SW 1271 (cell line): ENCODE results near the gene CCDC187.

ENCODE experiments used
- DNase-seq, 2 experiments: peaks; one replicate each; lab custom pipeline; 2025; lab: John Stamatoyannopoulos, UW

Gene CCDC187

GRCh38 chr9:136311051-136312008 is 7.4 kb upstream of the CCDC187 start:
- no peak for DNase-seq

GRCh38 chr9:136310273-136311030 is 6.6 kb upstream of the CCDC187 start:
- no peak for DNase-seq

DNA sequence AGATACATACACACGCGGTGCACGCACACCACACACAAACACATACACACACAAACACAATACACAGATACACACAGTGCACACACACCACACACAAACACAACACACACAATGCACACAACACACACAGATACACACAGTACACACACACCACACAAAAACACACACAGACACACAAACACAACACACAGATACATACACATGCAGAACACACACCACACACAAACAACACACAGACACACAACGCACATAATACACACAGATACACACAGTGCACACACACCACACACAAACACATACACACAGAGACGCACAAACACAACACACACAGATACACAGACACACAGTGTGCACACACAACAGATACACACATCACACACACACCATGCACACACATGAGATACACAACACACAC is 5.9 kb upstream of the CCDC187 start:
- DNase-seq = no peak

- DNase-seq = no peak
These were observed 5.4 kb upstream of the CCDC187 start for GRCh38 chr9:136309101-136309801.

- no peak for DNase-seq
These were observed 4.8 kb upstream of the CCDC187 start for GRCh38 chr9:136308702-136309053.

- no peak for DNase-seq
These were observed 4.3 kb upstream of the CCDC187 start for GRCh38 chr9:136308006-136308701.

GRCh38 chr9:136307215-136307750 is 3.4 kb upstream of the CCDC187 start:
- DNase-seq = no peak

DNA sequence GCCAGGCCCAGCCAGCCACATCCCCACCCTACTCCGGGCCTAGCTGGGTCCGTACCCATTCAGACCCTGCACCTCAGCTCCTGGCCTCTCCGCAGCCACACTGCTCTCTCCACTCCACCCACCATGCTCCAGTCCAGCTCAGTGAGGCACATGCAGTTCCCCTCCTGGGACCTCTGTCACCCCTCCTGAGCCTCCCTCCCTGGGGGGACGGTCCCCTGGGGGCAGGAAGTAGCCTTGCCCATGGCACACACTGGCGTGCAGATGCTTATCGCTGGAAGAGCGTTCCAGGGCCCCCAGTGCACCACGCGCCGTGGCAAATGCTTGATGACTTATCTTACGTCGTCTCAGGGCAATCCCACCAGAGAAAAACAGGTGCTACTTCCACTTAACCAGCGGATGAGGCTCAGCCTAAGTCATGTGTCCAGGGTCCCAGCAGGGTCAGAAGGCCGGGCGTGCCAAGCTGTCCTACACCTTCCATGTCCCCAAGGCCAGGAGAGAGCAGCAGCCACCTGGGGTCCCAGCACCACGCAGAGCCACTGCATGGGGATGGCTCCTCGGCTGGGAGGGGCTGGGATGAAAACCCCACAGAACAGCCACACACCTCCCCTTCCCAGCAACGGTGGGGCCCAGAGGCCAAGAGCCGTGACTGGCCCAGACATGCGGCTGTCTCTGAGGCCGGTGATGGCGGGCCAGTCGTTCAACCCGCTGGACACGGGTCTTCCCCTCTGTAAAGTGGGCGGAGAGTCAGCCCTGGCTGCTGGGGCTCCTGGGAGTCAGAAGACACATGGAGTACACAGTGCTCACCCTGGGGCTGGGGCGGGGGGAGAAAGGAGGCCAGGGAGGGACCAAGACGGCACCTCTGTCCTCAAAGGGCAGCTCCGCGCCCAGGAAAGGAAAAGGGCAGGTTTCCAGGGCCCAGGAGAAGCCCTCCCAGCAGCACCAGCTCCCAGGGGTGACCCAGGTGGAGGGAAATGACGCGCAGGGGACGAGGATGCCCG is 2.6 kb upstream of the CCDC187 start:
- no peak for DNase-seq

- no peak for DNase-seq
These were observed 1.9 kb upstream of the CCDC187 start for GRCh38 chr9:136305804-136306203.

DNA sequence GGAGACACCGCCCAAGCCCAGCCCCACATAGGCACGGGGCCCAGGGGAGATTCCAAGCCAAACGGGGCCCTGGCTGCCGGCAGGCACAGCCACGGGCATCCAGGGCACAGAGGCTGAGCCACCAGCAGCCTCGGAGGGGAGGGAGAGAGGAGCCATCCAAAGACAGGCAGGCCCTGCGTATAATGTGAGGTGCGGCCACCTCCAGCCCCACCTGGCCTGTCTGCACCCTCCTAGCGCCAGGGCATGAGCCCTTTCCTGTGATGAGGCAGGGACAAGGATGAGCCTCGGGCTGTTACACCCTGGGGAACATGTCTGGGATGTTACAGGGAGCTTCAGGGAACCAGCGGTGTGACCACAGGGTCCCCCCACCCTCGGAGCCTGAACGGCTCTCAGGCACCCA is 1.1 kb upstream of the CCDC187 start:
- no peak for DNase-seq

DNA sequence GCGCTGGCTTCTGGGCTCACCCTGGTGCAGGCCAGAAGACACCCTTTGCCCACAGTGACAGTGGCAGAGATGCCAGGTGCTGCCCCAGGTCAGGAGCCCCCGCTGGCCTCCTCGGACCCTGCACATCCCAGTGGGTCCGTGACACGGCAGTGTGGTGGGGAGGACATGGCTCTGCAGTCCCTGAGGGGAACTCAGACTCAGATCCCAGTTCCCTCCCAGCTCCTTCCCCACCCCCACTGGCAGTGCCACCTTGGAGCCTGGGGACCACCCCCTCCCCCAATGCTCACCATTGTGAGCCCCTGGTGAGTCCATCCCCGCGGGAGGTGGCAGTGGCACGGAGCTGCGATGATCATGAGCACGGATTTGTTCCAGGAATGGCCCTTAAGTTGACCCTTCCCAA is 562 bp upstream of the CCDC187 start:
- DNase-seq = no peak

DNA sequence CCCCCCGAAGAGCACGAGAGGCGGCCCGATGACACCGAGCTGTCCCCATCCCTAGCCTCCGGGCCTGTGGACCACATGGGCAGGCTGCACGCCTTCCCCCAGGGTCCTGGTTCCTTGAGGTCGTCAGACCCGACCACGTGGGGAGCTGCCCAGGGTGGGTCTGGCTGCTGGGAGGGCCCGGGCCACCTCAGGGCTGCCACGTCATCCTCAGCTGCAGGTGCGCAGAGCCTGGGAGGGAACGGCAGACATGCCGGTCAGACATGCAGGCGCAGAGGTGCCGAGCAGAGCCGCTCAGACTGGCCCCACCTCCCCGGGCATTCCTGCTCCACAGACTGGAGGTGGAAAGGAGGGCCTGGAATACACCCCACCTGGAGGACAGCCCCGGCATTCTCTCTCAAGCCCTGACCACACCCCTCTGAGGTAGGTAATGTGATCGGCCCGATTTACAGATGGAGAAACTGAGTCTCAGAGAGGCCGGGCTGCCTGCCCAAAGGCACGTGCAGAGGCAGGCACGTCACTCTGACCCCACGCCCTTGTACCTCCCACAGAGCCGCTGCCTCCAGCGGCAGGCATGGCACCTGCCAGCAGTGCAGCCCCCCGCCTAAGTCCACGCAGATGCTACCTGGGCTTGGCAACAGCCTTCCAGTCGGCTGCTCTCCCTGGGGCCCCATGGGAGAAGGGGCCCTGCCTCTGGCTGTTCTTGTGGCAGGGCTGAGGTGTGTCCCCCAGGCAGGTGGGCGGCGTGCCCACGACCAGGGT is 649 bp downstream of the CCDC187 start:
- DNase-seq = no peak

GRCh38 chr9:136302527-136302926 is 1.4 kb downstream of the CCDC187 start:
- DNase-seq = no peak

GRCh38 chr9:136300866-136301265 is 3.0 kb downstream of the CCDC187 start:
- no peak for DNase-seq

DNA sequence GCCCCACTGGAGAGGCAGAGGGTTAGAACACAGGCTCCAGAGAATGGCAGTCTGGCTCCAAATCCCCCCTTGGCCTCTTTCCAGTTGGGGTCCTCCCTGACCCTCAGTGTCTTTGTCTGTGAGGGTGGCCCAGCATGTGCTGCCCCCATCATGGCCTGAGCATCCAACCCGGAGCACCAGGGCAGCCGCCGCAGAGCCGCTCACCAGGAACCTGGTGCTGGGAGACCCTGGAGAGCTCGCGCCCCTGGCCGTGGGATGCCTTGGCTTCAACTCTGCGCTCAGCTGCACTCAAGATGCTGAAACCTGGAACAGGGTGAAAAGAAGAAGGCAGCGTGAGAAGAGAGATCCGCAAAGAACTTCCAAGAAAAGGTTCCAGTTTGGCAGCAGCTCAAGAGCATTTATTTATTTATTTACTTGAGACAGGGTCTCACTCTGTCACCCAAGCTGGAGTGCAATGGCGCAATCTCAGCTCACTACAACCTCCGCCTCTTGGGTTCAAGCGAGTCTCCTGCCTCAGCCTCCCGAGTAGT is 3.8 kb downstream of the CCDC187 start:
- DNase-seq = no peak

- DNase-seq = no peak
These were observed 4.4 kb downstream of the CCDC187 start for GRCh38 chr9:136299541-136299940.

GRCh38 chr9:136299116-136299515 is 4.8 kb downstream of the CCDC187 start:
- DNase-seq = no peak

GRCh38 chr9:136297766-136298735 is 5.8 kb downstream of the CCDC187 start:
- DNase-seq = no peak
